Measurements from ENCODE around the gene MINDY4B.

- TF ChIP-seq ZNF274 (IDR thresholded peaks at IDR 0.05; ENCODE audit: low read length) = no peak
- no peak for TF ChIP-seq ZNF274 (tag by site-specific recombination; IDR thresholded peaks at IDR 0.05; ENCODE audit: borderline replicate concordance)
- TF ChIP-seq, protein P1, sequence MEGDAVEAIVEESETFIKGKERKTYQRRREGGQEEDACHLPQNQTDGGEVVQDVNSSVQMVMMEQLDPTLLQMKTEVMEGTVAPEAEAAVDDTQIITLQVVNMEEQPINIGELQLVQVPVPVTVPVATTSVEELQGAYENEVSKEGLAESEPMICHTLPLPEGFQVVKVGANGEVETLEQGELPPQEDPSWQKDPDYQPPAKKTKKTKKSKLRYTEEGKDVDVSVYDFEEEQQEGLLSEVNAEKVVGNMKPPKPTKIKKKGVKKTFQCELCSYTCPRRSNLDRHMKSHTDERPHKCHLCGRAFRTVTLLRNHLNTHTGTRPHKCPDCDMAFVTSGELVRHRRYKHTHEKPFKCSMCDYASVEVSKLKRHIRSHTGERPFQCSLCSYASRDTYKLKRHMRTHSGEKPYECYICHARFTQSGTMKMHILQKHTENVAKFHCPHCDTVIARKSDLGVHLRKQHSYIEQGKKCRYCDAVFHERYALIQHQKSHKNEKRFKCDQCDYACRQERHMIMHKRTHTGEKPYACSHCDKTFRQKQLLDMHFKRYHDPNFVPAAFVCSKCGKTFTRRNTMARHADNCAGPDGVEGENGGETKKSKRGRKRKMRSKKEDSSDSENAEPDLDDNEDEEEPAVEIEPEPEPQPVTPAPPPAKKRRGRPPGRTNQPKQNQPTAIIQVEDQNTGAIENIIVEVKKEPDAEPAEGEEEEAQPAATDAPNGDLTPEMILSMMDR (tag by site-specific recombination; IDR thresholded peaks at IDR 0.05) = no peak
- no peak for TF ChIP-seq TCF7L2 (IDR thresholded peaks at IDR 0.05; ENCODE audit: borderline replicate concordance, low read depth, low read length)
- no peak for TF ChIP-seq YY1 (tag by site-specific recombination; IDR thresholded peaks at IDR 0.05)
- no peak for TF ChIP-seq ZNF302 (tag by site-specific recombination; IDR thresholded peaks at IDR 0.05; ENCODE audit: low read depth)
- no peak for TF ChIP-seq GLIS1 (tag by site-specific recombination; IDR thresholded peaks at IDR 0.05)
- no peak for TF ChIP-seq ZBTB6 (tag by site-specific recombination; IDR thresholded peaks at IDR 0.05)
- TF ChIP-seq, protein P2, sequence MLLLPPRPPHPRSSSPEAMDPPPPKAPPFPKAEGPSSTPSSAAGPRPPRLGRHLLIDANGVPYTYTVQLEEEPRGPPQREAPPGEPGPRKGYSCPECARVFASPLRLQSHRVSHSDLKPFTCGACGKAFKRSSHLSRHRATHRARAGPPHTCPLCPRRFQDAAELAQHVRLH (tag by site-specific recombination; IDR thresholded peaks at IDR 0.05) = no peak
- TF ChIP-seq ZNF792 (tag by site-specific recombination; IDR thresholded peaks at IDR 0.05) = no peak
- no peak for TF ChIP-seq ZNF843 (tag by site-specific recombination; IDR thresholded peaks at IDR 0.05)
- no peak for TF ChIP-seq ZNF10 (tag by site-specific recombination; IDR thresholded peaks at IDR 0.05)
- TF ChIP-seq HOXA7 (CRISPR knock-in tag; IDR thresholded peaks at IDR 0.05; ENCODE audit: borderline replicate concordance) = no peak
- TF ChIP-seq REST (tag by site-specific recombination; IDR thresholded peaks at IDR 0.05) = no peak
Measured at GRCh38 chr3:150922611-150923010, 17.4 kb upstream of the MINDY4B start.
